Thoracic aorta (tissue), 2 donors: ENCODE results near the gene SGMS1. TPM values are rescaled to one million over a fixed set of nuclear protein-coding genes. Genes with fewer than 3 reads are reported as not detected.
A peak's percentile ranks its signal among the peaks of the same experiment; 100 is the strongest.
"Not testable (repeated sequence)": the region's sequence is repeated elsewhere in the genome, so short reads cannot be mapped to it uniquely, and the experiment has no call there.

ENCODE experiments used
- ATAC-seq: fragments of 150-250 bp; one replicate; pipeline ENCODE4 v1.8.0; 2017; ENCODE audit warnings: low read depth; ENCODE audit not compliant: insufficient number of reproducible peaks, low FRiP score
- DNase-seq: peaks from one replicate; pipeline ENCODE4 v3.0.0-alpha.2; 2020; ENCODE audit warnings: low spot score
- H3K27ac ChIP-seq, 2 donors: fragments of 200-600 bp; sonication (generic); 1 replicate in 1 of 2; 2 replicates in 1 of 2; pipeline ENCODE4 v1.5.1; 2016; ENCODE audit warnings: mild to moderate bottlenecking in 2 of 2, moderate library complexity in 2 of 2
- H3K27me3 ChIP-seq: fragments of 200-600 bp; sonication (generic); replicated peaks from 2 replicates; pipeline ENCODE4 v1.6.0; 2016; ENCODE audit warnings: mild to moderate bottlenecking; ENCODE audit not compliant: insufficient read depth
- H3K36me3 ChIP-seq: fragments of 200-600 bp; sonication (generic); one replicate; pipeline ENCODE4 v1.5.1; 2016
- H3K4me1 ChIP-seq, 2 donors: fragments of 200-600 bp; sonication (generic); 1 replicate in 1 of 2; 2 replicates in 1 of 2; pipeline versions ENCODE4 v1.5.1 to v1.6.0; 2016; ENCODE audit warnings: low read depth in 2 of 2, mild to moderate bottlenecking in 1 of 2; ENCODE audit not compliant: control insufficient read depth in 1 of 2
- H3K4me3 ChIP-seq: fragments of 200-600 bp; sonication (generic); 2 replicates; pipeline ENCODE4 v1.5.1; 2016; ENCODE audit warnings: mild to moderate bottlenecking
- H3K9me3 ChIP-seq: fragments of 200-600 bp; sonication (generic); 2 replicates; pipeline ENCODE4 v1.5.1; 2016
- CTCF ChIP-seq: fragments of 200-600 bp; sonication (generic); IDR thresholded peaks from one replicate; pipeline ENCODE4 v1.5.1; 2019; ENCODE audit warnings: antibody characterized with exemption
- total RNA-seq, 2 donors: library from RNA; depleted of rRNA; stranded (reverse); fragments of >200 nt; gene quantifications; one replicate each; pipeline versions ENCODE4 v1.1.0 to v1.2.3, GENCODE V29; 2016

Gene SGMS1
- total RNA-seq, 2 donors from 2014 or later: 60.5 to 92.3 TPM

DNA sequence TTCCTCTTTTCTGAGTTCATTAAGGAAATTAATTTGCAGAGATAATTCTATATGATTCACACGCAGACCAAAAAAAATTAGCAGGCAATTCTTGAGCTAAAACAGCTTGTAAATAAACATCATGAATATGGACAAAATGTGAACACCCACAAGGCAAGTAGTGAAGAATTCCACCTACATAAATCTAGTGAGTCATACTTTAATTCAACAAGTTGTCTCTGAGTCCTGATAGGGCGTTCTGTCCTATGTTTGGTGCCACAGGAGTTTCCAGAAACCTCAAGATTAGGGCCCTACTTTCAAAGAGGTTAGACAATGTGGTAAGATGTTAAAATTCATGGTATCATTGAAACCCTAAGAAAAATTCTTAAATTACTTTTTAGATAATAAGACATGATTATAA is 122.3 kb downstream of the SGMS1 start:
- DNase-seq (no peak), ATAC-seq (no peak)
- Histone ChIP-seq H3K4me3 (no peak overlapping the region), H3K27me3 (no peaks in the 10 kb centered on the region), H3K9me3 (no peaks in the 10 kb centered on the region), H3K4me1 (peaks cover 13 to 18% of the 10 kb centered on the region in 2 donors), H3K27ac (no peak overlapping the region), H3K36me3 (no peaks in the 10 kb centered on the region)
- TF ChIP-seq CTCF: no peak

- Histone ChIP-seq H3K27ac (peak overlapping the region; percentile 30 to 41), H3K4me1 (peaks cover 13 to 18% of the 10 kb centered on the region in 2 donors), H3K9me3 (no peaks in the 10 kb centered on the region)
Measured at GRCh38 chr10:50498465-50498864, 125.3 kb downstream of the SGMS1 start.

GRCh38 chr10:50497758-50498157 is 126.0 kb downstream of the SGMS1 start:
- no peak for ATAC-seq

More at GRCh38 chr10:50498465-50498864, 125.3 kb downstream of the SGMS1 start:
- Histone ChIP-seq H3K4me3 (no peak overlapping the region), H3K36me3 (no peaks in the 10 kb centered on the region), H3K27me3 (no peaks in the 10 kb centered on the region)
- ATAC-seq (no peak), DNase-seq (no peak)
- no peak for TF ChIP-seq CTCF

DNA sequence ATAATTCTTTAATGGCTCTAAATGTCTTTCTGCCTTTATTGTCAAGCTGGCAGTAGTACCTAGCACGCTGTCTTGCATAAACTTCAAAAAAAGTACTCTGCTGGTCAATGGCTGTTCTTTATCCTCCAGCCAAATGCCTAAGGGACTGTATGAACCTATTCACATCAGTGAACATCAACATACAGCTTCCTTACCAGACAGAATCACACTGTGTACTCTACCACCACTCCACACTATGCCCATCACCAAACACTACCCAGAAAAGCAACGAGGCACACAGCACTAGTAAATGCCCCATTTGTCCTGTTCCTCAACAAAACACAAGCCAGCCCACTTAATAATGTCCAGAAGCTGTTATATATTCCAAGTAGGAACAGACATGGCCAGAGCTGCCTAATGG is 127.5 kb downstream of the SGMS1 start:
- Histone ChIP-seq H3K27ac (no peak overlapping the region), H3K4me3 (no peak overlapping the region), H3K27me3 (no peaks in the 10 kb centered on the region), H3K9me3 (no peaks in the 10 kb centered on the region), H3K36me3 (no peaks in the 10 kb centered on the region), H3K4me1 (peaks cover 6 to 9% of the 10 kb centered on the region in 2 donors)
- ATAC-seq (no peak), DNase-seq (no peak)
- no peak for TF ChIP-seq CTCF

More at GRCh38 chr10:50497758-50498157, 126.0 kb downstream of the SGMS1 start:
- no peak for DNase-seq
- H3K36me3 ChIP-seq: no peaks in the 10 kb centered on the region
- H3K9me3 ChIP-seq: no peaks in the 10 kb centered on the region
- peak overlapping the region; percentile 30 to 41 for H3K27ac ChIP-seq
- TF ChIP-seq CTCF: no peak
- peaks cover 13 to 18% of the 10 kb centered on the region in 2 donors for H3K4me1 ChIP-seq
- no peaks in the 10 kb centered on the region for H3K27me3 ChIP-seq
- H3K4me3 ChIP-seq: peak overlapping the region; percentile 56

DNA sequence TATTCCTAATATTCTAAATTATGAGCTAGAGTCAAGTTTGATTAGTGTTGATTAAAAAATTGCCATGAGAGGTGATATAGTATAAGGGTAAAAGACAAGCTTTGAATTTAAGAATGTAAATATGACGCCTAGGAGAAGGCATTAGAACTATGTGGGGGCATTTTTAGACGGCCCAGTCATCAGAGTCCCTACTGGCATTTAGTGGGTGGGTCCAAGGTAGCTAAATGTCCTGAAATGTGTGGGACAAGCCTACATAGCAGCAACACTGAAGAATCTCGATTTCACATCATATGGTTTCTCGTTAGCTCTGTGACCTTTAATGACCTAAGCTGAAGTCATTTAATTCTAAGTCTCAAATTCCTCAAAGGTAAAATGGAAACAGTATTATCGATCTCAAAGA is 133.5 kb downstream of the SGMS1 start:
- no peaks in the 10 kb centered on the region for H3K36me3 ChIP-seq
- ATAC-seq (no peak), DNase-seq (no peak)
- no peak for TF ChIP-seq CTCF
- H3K27me3 ChIP-seq: no peaks in the 10 kb centered on the region
- no peak overlapping the region for H3K4me3 ChIP-seq
- no peaks in the 10 kb centered on the region for H3K4me1 ChIP-seq
- H3K9me3 ChIP-seq: no peaks in the 10 kb centered on the region
- H3K27ac ChIP-seq: no peak overlapping the region

DNA sequence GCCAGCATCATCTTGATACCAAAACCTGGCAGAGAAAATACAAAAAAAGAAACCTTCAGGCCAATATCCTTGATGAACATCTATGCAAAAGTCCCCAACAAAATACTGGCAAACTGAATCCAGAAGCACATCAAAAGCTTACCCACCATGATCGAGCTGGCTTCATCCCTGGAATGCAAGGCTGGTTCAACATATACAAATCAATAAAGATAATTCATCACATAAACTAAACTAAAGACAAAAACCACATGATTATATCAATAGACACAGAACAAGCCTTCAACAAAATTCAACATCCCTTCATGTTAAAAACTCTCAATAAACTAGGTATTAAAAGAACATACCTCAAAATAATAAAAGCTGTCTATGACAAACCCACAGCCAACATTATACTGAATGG is 139.2 kb downstream of the SGMS1 start:
- H3K4me3 ChIP-seq, H3K4me1 ChIP-seq, H3K36me3 ChIP-seq, ATAC-seq, H3K27ac ChIP-seq, H3K27me3 ChIP-seq, DNase-seq: not testable (repeated sequence)
- H3K9me3 ChIP-seq: peaks cover 15% of the 10 kb centered on the region
